Endometrium (tissue), 2 donors: Measurements from ENCODE around the gene TRIM34.
A peak's percentile ranks its signal among the peaks of the same experiment; 100 is the strongest.
"Not testable (repeated sequence)": the region's sequence is repeated elsewhere in the genome, so short reads cannot be mapped to it uniquely, and the experiment has no call there.

Experiments used
- FAIRE-seq: peaks from 2 replicates; lab custom pipeline; 2012; peaks lifted over from hg19 to GRCh38; lab: Jason Lieb, UNC
- donor health status: control.
- donor health status: control.

Gene TRIM34, protein sequence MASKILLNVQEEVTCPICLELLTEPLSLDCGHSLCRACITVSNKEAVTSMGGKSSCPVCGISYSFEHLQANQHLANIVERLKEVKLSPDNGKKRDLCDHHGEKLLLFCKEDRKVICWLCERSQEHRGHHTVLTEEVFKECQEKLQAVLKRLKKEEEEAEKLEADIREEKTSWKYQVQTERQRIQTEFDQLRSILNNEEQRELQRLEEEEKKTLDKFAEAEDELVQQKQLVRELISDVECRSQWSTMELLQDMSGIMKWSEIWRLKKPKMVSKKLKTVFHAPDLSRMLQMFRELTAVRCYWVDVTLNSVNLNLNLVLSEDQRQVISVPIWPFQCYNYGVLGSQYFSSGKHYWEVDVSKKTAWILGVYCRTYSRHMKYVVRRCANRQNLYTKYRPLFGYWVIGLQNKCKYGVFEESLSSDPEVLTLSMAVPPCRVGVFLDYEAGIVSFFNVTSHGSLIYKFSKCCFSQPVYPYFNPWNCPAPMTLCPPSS

DNA sequence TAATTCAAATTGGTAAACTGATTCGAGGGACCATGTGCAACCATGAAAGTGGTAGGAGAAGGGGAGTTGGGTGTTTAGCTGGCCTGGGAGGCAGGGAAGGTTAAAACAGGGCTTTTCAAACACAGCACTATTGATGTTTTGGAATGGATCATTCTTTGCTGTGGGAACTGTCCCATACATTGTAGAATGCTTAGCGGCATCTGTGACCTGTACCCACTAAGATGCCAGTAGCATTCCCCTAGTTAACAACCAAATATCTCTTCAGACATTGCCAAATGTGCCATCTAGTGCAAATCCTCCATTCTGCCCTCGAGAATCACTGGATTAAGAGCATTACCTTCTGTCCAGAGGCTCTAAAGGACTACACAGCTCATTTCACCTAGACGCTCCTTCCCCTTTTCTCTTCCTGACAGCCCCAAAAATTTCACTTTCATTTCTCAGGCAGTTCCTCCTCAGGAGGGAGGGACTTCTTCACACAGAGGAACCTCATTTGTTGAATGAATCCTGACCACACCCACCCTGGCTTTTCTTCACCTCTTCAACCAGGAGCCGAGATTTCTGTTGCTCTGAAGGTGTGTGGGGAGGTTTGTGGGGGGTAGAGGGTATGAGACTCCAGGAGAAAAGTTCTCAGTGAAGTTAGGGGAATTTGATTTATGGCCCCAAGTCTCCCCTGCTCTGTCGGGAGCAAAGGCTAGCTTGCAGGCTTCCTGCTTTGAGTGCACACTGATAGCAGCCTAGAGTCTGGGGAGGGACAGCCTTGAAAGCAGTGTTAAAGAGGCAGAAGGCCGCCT is at the start of gene TRIM34:
Gene TRIM34 (plus strand): TSS at position 513 of the 791 bp plus-strand sequence. CDS start 7,331 bp downstream, outside the sequence.
- peak; percentile 89 for FAIRE-seq

DNA sequence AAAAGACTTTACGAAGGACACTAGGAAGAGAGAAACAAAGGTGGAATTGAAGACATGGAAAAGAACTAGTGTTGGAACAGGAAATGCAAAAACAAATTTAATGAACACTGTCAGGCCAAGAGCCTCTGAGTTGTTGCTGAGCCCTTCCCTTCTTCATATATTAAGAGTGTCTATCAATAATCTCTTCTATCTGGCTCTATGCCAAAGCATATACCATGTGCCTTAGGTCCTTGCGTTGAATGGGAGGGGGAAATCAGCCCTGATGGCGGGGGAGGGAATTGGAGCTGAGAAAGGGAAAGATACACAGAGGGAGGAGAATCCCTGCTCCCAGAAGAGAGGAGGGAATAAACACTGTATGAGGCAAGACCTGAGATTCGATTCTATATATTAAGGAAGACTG is 49.6 kb upstream of the TRIM34 start:
- no peak for FAIRE-seq

DNA sequence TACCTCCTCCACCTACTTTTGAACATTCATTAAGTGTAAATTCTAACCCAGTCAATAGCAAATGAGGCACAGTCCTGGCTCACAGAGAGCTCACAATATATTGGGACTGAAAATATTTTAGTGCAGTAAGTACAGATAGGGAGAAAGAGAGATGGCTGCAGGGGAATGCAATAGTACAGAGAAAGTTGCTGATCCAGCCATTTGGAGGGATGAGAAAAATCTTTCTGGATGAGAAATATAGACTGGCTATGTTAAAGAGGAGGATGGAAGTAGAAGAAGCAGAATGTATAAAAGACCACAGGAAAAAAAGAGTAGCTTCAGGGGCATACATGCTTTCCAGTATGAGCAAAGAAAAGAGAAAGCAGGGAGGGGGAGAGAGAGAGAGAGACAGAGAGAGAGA is 47.7 kb upstream of the TRIM34 start:
- FAIRE-seq, result no peak

DNA sequence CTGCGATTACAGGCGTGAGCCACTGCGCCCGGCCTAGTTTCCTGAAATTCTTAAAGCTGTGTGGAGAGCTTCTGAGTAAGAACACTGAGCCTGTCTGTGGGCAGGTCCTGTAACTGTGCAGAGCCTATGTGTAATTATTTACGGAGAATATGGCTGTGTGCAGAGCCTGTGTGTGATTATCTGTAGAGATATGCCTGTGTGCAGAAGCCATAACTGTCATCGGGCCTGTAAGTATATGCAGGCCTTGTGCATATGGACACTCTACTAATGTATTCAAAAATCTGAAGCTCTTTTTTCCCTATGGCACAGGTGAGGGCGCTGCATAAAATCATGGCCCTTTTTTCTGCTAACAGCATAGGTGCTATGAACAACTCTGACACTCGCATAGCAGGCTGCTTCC is 44.2 kb upstream of the TRIM34 start, which contains the start of gene OR52B6:
Gene OR52B6 (plus strand): TSS at position 301 of the 400 bp plus-strand sequence. CDS start 0 bp downstream, at position 301.
- no peak for FAIRE-seq

DNA sequence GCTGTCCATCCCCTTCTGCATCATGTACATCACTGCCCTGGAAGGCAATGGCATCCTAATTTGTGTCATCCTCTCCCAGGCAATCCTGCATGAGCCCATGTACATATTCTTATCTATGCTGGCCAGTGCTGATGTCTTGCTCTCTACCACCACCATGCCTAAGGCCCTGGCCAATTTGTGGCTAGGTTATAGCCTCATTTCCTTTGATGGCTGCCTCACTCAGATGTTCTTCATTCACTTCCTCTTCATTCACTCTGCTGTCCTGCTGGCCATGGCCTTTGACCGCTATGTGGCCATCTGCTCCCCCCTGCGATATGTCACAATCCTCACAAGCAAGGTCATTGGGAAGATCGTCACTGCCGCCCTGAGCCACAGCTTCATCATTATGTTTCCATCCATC is 43.8 kb upstream of the TRIM34 start:
- FAIRE-seq, result no peak

DNA sequence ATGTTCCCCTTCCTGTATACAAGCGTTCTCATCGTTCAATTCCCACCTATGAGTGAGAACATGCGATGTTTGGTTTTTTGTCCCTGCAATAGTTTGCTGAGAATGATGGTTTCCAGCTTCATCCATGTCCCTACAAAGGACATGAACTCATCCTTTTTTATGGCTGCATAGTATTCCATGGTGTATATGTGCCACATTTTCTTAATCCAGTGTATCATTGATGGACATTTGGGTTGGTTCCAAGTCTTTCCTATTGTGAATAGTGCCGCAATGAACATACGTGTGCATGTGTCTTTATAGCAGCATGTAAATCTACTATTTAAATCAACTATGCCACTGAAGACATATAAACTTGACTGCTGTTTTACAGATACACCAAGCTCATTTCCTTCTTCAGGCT is 40.3 kb upstream of the TRIM34 start:
- not testable (repeated sequence) for FAIRE-seq

DNA sequence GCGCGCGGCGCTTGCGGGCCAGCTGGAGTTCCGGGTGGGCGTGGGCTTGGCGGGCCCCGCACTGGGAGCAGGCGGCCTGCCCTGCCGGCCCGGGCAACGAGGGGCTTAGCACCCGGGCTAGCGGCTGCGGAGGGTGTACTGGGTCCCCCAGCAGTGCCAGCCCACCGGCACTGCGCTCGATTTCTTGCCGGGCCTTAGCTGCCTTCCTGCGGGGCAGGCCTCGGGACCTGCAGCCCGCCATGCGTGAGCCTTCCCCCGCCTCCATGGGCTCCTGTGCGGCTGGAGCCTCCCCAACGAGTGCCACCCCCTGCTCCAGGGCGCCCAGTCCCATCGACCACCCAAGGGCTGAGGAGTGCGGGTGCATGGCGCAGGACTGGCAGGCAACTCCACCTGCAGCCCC is 34.9 kb upstream of the TRIM34 start:
- FAIRE-seq, result not testable (repeated sequence)

DNA sequence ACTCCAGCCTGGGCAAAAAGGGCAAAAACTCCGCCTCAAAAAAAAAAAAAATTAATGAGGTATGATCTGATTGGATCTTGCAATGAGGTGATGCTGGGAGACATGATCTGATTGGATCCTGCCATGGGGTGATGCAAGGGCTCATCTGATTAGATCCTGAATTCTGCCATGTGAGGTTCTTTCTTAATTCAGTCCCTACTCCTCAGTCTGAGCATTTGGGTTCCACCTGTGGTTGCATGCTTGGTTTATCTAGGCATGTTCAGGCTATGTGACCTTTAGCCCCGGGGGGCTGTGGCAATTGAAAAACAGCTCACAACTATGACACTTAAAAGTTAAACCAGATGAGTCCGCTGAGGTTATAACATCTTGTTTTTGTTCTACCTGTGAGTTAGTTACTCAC is 33.2 kb upstream of the TRIM34 start:
- FAIRE-seq, result no peak

DNA sequence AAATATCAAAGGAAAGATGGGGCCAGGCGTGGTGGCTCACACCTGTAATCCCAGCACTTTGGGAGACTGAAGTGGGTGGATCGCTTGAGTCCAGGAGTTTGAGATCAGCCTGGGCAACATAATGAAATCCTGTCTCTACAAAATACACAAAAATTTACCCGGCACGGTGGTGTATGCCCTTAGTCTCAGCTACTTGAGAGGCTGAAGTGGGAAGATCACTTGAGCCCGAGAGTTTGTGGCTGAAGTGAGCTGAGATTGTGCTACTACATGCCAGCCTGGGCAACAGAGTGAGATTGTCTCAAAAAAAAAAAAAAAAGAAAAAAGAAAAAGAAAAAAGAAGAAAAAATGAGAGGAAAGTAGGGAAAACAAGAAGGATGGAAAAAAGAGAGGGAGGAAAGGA is 32.2 kb upstream of the TRIM34 start:
- no peak for FAIRE-seq

DNA sequence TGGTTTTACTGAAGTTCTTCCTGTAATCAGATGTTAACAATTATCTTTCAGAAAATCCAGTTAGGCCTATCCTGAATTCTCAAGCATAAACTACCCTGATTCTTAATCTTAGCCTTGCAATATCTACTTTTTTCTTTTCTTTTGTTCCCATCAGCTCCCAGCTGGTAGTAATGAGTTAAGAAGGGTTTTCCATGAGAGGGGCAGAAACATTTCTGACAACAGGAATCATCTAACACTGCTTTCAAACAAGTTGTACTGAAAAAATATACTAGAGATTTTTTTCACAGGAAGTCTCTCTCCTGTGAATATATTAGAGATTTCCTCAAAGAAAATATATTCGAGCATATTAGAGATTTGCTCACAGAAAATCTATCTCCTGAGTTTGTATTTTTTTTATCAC is 31.7 kb upstream of the TRIM34 start:
- FAIRE-seq, result no peak

DNA sequence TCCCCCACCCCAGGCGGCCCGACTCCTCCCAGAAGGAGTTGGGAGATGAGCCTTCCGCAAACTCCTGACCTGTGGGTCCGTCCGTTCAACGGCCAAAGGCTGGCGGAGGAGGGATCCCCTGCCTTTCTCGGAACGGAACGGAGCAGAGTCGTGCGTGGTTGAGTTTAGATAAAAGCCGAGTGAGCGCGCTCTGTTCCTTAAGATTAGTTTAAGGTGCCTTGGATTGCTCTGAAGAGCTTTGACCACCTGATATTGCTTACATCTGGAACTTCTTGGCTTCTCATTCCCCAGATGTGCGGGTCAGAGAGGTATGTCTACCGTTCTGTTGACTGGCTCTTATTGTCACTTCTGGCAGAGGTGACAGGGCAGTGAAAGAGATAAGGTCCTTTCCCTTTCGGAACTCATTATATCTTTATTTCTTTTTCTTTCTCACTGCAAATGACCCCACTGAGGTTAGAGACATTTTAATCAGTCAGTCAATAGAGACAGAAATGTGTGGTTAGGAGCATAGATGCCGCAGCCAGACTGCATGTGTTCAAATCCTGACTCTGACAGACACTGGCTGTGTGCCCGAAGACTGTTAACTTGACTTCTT is 28.1 kb upstream of the TRIM34 start, which contains the start of gene TRIM6:
Gene TRIM6 (plus strand): TSS at position 31 of the 595 bp plus-strand sequence. CDS start 261 bp downstream, at position 292.
- FAIRE-seq, result no peak

DNA sequence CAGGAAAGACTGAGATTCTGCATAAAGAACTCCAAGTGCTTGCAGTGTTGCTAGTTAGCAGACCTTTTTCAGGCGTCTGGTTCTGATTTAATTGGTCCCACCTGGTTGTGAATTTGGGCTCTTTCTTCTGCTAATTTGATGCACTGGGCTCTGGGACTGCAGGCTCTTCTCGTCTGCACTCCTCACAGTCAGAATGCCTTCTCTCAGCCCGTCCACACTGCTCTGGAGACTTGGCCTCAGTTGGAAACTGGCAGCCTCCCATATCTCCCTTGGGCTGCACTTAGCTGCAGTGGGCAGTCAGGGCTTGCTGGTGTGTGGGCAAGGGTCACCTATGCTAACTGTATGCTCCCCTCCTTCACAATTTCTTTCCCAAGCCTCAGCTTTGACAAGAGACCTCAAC is 26.8 kb upstream of the TRIM34 start:
- FAIRE-seq, result no peak

DNA sequence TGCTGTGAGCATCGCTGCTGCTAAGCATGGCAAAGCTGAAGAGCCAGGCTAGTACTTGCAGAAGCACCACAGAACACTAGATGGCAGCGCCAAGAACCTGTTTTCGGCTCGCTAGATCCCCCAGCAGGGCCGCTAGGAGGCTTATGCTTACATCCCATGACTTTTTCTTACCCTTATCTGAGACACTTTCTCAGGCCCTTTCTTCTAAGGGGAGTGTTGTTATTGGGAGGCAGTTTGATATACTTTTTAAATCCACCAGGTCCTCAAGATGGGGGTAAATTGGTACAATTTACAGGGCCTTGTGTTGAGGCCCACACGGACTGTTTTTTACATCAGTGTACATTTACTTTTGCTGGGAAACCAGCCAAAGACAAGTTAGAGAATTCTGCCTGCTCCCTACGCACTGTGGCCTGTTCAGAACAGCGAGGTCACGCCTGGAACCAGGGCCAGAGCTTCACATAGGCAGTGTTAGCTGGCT is 24.4 kb upstream of the TRIM34 start:
- no peak for FAIRE-seq

DNA sequence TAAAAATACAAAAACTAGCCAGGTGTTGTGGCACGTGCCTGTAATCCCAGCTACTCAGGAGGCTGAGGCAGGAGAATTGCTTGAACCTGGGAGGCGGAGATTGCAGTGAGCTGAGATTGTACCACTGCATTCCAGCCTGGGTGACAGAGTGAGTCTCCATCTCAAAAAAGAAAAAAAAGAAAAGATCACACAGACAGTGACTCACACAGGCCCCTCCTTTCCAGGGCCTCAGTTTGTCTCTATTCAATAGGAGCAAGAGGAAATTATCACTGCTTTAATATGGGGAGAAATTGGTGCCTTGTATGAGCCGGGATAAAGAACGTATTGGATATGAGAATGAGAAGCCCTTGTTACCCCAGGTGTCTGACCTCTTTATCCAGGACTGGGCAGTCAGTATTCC is 22.0 kb upstream of the TRIM34 start:
- not testable (repeated sequence) for FAIRE-seq

DNA sequence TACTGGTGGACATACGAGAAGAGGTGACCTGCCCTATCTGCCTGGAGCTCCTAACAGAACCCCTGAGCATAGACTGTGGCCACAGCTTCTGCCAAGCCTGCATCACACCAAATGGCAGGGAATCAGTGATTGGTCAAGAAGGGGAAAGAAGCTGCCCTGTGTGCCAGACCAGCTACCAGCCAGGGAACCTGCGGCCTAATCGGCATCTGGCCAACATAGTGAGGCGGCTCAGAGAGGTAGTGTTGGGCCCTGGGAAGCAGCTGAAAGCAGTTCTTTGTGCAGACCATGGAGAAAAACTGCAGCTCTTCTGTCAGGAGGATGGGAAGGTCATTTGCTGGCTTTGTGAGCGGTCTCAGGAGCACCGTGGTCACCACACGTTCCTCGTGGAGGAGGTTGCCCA is 21.5 kb upstream of the TRIM34 start:
- FAIRE-seq, result no peak

DNA sequence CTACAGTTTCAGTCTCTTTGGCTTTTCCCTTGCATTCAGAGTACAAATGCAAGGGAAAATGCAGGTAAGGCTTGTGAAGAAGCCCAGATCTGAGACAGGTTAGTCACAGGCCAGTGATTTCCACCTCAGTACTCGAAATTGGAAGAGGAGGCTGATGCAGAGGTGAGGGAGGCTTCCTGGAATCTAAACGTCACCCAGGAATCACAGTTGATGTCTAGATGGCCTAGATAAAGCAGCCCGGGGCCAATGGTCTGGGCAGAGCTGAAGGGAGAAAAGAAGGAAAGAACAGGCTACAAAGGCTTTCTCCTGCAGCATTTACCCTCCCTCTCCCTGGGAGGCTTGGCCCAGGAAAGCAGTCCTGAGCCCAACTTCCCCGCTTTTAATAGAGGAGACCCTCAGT is 19.9 kb upstream of the TRIM34 start:
- no peak for FAIRE-seq

DNA sequence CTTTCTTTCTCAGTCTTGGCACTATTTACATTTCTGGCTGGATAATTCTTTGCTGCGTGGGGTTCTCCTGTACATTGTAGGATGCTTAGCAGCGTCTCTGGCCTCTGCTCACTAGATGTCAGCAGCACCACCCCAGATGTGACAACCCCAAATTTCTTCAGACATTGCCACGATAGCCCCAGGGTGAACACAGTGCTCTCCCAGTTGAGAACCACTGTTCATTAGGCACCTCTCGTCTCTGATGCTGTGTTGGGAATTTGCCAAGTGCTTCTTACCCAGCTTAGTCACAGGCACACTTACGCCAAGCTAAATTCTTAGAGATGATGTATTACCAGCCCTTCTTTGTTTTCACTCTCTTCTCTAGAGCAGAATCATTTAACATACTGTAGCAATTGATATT is 19.0 kb upstream of the TRIM34 start:
- no peak for FAIRE-seq

DNA sequence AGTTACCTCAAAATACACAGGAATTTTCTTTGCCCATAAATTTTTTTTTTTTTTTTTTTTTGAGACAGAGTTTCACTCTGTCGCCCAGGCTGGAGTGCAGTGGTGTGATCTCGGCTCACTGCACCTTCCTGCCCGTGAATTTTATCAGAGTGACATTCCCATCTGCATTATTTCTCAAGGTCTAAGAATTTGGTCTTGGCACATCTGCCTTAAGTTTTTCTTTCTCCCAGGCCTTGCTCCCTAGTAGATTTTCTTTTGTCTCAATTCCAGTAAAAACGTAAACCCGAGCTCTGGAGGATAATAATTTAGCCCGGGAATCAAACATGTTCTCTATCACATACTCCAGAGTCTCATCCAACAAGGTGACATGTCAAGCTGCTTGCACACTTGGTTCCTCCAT is 16.0 kb upstream of the TRIM34 start:
- FAIRE-seq, result no peak

DNA sequence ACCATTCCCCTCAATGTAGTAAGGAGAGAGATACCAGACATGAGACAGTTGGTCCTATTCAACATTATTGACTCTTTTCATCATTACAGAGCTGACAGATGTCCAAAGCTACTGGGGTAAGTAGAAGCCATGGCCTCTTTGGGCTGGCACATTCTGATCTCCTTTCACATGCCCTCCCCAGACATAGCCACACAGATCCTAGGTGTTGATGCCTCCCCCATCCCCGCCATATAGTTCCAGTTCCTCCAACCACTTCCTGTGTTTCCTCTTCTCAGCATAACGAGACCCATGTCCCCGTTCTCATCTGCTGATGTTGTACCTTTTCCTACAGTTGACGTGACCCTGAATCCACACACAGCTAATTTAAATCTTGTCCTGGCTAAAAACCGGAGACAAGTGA is 14.4 kb upstream of the TRIM34 start:
- FAIRE-seq, result no peak

DNA sequence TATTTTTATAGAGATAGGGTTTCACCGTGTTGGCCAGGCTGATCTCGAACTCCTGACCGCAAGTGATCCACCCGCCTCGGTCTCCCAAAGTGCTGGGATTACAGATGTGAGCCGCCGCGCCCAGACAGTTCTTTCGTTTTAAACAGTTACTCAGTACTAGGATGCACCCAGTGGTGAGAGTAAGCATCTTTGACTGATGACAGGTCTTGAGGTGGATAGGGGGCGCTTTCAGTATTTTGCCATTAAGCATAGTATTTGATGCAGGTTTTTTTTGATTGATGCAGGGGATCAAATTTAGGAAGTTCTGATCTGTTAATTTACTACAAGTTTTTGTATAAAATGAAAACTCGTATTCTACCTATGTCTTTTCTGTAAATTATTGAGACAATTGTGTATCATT is 13.2 kb upstream of the TRIM34 start:
- FAIRE-seq, result no peak

DNA sequence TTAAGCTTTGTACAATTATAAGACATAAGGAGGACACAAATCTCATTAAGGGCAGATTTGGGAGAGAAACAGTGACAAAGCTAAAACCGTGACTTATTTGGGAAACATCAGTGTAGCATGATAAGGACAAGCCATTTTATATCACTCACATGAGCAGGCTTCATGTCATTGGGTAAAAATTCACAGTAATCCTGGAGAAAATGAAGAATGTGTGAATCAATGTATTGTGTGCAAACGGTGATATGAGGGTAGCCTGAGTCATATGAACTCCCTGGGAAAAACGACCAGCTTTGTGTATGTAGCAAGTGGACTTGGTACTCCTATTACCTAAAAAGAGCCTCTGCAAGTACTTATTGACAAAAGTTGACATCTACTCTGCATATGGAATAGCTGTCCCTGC is 6.0 kb upstream of the TRIM34 start:
- FAIRE-seq, result no peak
